ENCODE results near the gene ARHGAP24. TPM values are rescaled to one million over a fixed set of nuclear protein-coding genes. Genes with fewer than 3 reads are reported as not detected.

Gene ARHGAP24
- total RNA-seq, 1 experiment from 2014 or later: 17.4 TPM

- ChIA-PET CTCF (no interaction called here), POLR2A (no interaction called here)
- DNase-seq (ENCODE audit: low read depth, low spot score): no peak
- H3K9me3 ChIP-seq (ENCODE audit: control insufficient read depth, insufficient read depth, low read depth, low read length): no peaks in the 10 kb centered on the region
- H3K4me1 ChIP-seq (ENCODE audit: control insufficient read depth, insufficient read depth, low read length): no peaks in the 10 kb centered on the region
- H3K27ac ChIP-seq (ENCODE audit: low read length): no peak overlapping the region
- BruUV-seq (replicated peaks): no TSS peak
- intact Hi-C loops (cut with micrococcal nuclease; ENCODE audit: unreplicated experiment) (no loop called here), in situ Hi-C loops (cut with HindIII; ENCODE audit: low pct_unique_long_range_greater_than_20kb, low sequenced_read_pairs) (no loop called here)
- TF ChIP-seq TCF7L2 (IDR thresholded peaks at IDR 0.05; ENCODE audit: low read depth, low read length) (no peak), CTCF (IDR thresholded peaks at IDR 0.05) (no peak), POLR2AphosphoS5 (IDR thresholded peaks at IDR 0.05; ENCODE audit: low read depth, low read length) (no peak), REST (IDR thresholded peaks at IDR 0.05; ENCODE audit: insufficient read depth in 1 of 2, low read depth in 2 of 2, low read length in 1 of 2) (no peak), SIN3A (IDR thresholded peaks at IDR 0.05; ENCODE audit: borderline replicate concordance, insufficient read depth, low read depth, low read length) (no peak)
- no peak overlapping the region for H3K4me3 ChIP-seq (ENCODE audit: low read depth in 2 of 2, low read length in 2 of 2)
- ATAC-seq: no peak
- no peaks in the 10 kb centered on the region; the same call in 1 of the 2 replicates for H3K36me3 ChIP-seq (ENCODE audit: control insufficient read depth, insufficient read depth, low read length)
- H3K27me3 ChIP-seq (ENCODE audit: control insufficient read depth, insufficient read depth, low read length): no peaks in the 10 kb centered on the region
These were observed 226.9 kb downstream of the ARHGAP24 start for GRCh38 chr4:85701861-85702321.

DNA sequence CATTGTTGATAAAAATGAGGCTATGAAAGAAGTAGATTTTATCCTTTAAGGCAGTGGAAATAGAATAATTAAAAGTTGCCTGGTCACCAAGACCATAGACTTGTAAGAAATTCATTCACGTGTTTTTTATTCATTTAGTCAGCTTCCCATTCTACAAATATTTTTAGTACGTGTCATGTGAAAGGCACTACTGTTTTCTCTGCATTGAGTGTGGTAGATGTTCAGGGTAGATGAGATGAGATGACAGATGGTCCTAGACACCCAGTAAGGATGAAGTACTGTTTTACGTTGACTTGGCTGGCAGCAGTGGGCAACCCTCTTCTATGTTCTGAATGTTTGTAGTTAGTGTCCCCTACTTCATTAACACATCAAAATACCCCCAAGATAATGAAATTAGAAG, 228.1 kb downstream of the ARHGAP24 start:
- no peak overlapping the region for H3K27ac ChIP-seq (ENCODE audit: low read length)
- ATAC-seq: no peak
- no peaks in the 10 kb centered on the region for H3K9me3 ChIP-seq (ENCODE audit: control insufficient read depth, insufficient read depth, low read depth, low read length)
- TF ChIP-seq SIN3A (IDR thresholded peaks at IDR 0.05; ENCODE audit: borderline replicate concordance, insufficient read depth, low read depth, low read length) (no peak), REST (IDR thresholded peaks at IDR 0.05; ENCODE audit: insufficient read depth in 1 of 2, low read depth in 2 of 2, low read length in 1 of 2) (no peak), POLR2AphosphoS5 (IDR thresholded peaks at IDR 0.05; ENCODE audit: low read depth, low read length) (no peak)
- H3K4me3 ChIP-seq (ENCODE audit: low read depth in 2 of 2, low read length in 2 of 2): no peak overlapping the region
- H3K4me1 ChIP-seq (ENCODE audit: control insufficient read depth, insufficient read depth, low read length): no peaks in the 10 kb centered on the region
- ChIA-PET CTCF (no interaction called here), POLR2A (no interaction called here)
- no peaks in the 10 kb centered on the region for H3K27me3 ChIP-seq (ENCODE audit: control insufficient read depth, insufficient read depth, low read length)
- intact Hi-C loops (cut with micrococcal nuclease; ENCODE audit: unreplicated experiment) (no loop called here), in situ Hi-C loops (cut with HindIII; ENCODE audit: low pct_unique_long_range_greater_than_20kb, low sequenced_read_pairs) (no loop called here)
- BruUV-seq (replicated peaks): no TSS peak
- H3K36me3 ChIP-seq (ENCODE audit: control insufficient read depth, insufficient read depth, low read length): no peaks in the 10 kb centered on the region; the same call in 1 of the 2 replicates
- no peak for DNase-seq (ENCODE audit: low read depth, low spot score)
